Measurements from ENCODE around the gene DLEC1.

DNA sequence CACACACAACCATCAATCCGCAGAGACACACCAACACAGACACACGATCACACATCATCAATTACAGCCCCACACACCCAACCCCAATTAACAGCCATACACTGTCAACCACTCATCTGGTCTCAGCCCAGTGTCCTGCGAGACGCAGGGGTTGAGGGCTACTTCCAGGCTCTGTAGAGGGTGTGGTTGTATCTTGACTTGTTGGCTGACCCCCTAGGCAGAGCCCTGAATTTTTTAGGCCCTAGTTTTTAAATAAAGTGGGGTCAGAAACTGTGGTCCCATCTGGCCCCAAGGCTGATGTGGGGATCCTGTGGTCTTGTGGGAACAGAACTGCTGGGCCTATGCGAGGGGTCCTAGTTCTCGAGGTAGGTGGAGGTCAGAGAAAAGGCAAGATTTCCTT is 39.2 kb upstream of the DLEC1 start:
- TF ChIP-seq, protein P1, sequence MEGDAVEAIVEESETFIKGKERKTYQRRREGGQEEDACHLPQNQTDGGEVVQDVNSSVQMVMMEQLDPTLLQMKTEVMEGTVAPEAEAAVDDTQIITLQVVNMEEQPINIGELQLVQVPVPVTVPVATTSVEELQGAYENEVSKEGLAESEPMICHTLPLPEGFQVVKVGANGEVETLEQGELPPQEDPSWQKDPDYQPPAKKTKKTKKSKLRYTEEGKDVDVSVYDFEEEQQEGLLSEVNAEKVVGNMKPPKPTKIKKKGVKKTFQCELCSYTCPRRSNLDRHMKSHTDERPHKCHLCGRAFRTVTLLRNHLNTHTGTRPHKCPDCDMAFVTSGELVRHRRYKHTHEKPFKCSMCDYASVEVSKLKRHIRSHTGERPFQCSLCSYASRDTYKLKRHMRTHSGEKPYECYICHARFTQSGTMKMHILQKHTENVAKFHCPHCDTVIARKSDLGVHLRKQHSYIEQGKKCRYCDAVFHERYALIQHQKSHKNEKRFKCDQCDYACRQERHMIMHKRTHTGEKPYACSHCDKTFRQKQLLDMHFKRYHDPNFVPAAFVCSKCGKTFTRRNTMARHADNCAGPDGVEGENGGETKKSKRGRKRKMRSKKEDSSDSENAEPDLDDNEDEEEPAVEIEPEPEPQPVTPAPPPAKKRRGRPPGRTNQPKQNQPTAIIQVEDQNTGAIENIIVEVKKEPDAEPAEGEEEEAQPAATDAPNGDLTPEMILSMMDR (conservative IDR thresholded peaks at IDR 0.05) = no peak
- no peak for TF ChIP-seq ZFX (IDR thresholded peaks at IDR 0.05)
